Activated CD8-positive, alpha-beta memory T cell treated with anti-CD3 and anti-CD28 coated beads, Interleukin-2, amount 50 U/mL, for 1 hour (primary cell): ENCODE data around the gene ZNF792.
"Not testable (repeated sequence)": the region's sequence is repeated elsewhere in the genome, so short reads cannot be mapped to it uniquely, and the experiment has no call there.

Experiments
- DNase-seq: peaks from one replicate; pipeline ENCODE4 v3.0.0-alpha.2; 2020; ENCODE audit errors: extremely low read depth

Gene ZNF792

DNA sequence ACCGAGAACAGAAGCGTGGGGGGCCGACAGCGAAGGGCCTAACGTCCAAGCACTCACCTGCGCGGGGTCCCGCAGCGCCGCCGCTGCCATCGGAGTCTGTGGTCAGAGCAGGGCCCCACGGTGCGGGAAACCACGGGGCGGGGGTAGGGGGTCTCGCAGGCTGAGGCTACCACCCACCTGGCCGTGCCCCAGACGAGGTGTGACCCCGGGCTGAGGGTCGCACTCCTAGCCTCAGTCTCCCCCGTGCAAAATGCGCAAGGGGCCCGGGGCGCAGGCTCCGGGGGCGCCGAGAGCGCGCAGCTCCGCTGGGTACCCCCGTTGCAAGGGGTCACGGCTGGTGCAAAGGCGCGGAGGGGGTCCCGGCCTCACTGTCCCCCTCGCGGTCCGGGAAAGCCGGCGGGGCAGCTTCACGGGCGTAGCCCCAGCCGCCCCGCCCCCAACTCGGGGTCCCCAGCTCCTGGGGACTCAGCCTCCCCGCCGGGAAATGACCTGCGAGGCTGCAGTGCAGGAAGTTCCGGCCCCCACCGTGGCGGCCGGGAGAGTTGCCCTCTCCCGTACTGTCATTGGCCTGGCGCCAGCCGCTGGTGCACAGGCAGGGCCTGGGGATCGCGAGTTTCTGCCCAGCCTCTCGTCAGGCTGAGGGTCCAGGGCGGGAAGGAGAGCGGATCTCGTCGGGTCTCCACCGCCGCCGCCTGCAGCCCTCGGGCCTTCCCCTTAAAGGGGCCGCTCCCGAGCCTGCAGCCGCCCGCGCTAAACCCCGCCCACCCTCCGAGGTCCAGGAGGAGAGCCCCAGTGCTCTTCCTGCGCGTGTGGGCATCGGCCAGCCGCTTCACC lies at the start of gene ZNF792:
ZNF792 (minus strand) TSS at position 657 of the 834 bp plus-strand sequence; CDS start at position 90, 567 bp downstream.
- DNase-seq, result no peak

DNA sequence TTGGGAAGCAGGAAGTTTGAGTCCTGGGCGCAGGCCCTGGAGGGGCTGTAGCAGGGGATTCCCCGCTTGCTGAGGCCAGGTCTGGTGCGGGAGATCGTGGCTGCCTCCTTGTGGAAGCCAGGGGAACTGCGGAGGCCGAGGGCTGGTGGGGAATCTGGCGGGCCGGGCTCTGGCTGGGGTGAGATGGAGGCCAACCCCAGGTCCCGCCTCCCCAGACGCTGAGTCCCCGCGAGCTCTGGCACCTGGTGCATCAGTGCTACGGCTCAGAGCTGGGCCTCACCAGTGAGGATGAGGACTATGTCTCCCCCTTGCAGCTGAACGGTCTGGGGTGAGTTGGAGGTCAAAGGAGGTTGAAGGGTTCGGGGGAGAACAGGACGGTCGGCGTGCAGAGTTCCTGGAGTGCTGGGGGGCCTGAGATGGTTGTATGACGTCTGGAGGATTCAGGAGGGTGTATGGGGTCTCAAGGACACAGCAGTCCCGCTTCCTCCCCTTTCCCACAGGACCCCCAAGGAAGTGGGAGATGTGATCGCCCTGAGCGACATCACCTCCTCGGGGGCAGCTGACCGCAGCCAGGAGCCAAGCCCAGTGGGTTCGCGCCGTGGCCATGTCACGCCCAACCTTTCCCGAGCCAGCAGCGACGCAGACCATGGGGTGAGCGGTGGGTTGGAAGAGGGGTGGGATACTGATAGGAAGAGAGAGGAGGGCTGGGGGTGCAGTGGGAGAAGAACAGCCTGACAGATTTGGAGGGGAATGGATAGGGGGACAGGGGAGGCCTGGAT lies 49.2 kb upstream of the ZNF792 start:
- peak; percentile 55 for DNase-seq

DNA sequence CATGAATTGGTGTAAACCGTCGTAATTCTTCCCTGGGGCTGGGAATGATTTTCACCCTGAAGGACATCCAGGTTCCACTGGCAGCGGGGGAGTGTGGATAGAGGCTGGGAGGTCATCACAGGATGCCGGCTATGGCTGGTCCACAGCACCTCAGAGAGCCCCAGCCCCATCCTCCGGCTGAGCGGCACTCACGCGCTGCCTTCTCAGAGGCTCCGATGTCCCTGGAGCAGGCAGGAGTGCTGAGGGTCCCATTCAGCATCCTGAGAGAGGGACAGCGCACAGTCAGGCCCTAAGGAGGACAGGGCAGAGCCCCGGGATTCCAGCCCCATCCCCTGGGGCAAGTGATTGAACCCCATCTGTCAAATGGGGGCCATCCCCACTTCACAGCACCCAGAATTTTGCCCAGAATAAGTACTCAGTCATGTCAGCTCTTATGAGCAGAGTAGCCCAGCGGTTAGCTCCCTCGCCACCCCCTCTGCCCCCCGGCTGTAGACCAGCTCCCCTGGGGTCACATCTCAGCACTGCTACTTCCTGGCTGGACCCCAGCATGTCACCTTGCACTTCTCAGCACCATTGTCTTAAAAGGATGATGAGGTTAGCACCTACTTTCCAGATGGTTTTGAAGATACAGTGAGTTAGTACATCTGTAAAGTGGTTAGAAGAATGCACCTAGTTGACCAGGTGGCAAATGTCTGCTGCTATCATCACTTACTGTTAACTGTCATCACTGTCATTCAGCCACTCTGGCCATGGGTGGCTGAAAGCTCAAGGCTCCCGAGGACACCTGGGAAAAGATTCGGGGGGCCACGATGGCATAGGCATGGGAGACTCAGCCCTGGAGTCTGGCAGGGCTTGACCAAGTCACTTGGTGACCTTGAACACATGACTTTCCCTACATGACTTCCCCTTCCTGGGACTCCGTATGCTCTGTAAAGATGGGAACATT lies 48.0 kb upstream of the ZNF792 start:
- no peak for DNase-seq

DNA sequence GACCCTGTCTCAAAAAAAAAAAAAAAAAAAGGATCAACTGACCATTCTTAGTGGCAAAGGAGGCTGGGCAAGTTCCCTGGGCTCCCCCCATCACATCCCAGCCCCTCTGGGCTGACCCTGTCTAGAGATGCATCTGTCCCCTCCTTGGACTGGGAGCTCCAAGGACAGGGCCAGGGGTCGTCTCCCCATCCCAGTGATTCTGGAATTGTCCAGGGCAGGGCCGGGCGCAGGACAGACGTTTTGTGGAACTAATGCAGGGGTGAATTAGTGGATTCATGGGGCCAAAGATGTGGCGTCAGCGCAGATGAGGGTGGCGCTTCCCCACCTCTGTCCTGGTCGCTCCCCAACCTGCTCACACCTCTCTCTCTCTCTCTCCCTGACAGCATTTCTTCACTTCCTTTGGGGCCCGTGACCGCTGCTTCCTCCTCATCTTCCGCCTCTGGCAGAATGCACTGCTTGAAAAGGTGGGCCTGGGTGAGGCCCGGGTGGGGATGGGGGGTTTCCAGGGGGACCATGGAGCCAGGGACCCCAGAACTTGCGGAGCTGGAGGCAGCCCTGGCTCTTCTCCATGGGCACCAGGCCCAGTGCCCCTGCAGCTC lies 47.2 kb upstream of the ZNF792 start:
- DNase-seq, result no peak

DNA sequence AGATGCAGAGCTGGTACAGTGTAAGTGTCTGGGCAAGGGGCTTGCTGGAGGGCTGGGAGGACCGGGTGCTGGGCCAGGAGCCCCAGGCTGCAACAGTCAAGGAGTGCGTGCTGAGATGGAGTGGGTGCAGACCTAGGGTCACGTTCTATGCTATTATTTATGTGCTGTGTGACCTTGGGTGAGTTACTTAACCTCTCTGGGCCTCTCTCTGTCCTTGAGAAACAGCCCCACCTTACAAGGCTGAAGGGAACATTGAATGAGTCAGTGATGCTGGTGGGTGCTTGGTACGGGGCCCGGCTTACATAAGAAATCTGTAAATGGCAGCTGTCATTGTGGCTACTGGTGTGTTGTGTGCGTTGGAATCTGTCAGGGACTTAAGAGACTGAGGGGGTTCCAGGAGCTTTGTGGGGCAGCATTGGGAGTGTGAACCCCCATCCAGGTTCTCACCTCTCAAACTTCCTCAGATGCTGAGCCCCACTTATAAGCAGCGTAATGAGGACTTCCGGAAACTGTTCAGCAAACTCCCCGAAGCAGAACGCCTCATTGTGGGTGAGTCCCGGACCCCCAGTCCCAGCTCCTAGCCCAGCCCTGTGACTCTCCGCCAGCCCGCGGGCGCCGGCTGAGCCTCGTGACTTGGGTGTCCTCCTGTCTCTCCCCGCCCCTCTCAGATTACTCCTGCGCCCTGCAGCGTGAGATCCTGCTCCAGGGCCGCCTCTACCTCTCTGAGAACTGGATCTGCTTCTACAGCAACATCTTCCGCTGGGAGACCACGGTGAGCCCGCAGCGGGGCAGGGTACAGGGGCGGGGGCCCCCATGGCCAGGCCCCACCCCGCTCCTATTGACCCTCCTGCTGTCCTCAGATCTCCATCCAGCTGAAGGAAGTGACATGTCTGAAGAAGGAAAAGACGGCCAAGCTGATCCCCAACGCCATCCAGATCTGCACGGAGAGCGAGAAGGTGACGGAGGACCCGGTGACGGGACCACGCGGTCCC lies 45.7 kb upstream of the ZNF792 start:
- DNase-seq, result no peak

DNA sequence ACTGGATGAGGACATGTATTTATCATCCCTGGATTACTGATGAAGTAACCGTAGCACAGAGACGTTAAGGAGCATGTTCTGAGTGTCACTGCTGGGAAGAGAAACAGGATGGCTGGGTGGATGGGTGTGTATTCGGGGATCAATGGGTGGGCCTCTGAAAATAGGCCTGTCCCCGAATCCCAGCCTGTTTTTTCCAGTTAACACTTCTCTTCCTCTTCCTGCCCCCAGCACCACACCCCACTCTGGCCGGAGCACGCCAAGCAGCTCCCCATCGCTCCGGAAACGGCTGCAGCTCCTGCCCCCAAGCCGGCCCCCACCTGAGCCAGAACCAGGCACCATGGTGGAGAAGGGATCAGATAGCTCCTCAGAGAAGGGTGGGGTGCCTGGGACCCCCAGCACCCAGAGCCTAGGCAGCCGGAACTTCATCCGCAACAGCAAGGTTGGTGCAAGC lies 44.9 kb upstream of the ZNF792 start:
- no peak for DNase-seq

DNA sequence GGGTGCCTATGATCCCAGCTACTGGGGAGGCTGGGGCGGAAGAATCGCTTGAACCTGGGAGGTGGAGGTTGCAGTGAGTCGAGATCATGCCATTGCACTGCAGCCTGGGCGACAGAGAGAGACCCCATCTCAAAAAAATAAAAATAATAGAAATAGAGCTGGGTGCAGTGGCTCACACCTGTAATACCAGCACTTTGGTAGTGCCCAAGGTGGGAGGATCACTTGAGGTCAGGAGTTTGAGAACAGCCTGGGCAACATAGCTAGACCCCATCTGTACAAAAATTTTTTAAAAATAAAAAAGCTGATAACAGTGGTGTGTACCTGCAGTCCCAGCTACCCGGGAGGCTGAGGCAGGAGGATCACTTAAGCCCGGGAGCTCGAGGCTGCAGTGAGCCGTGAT lies 43.4 kb upstream of the ZNF792 start:
- not testable (repeated sequence) for DNase-seq

DNA sequence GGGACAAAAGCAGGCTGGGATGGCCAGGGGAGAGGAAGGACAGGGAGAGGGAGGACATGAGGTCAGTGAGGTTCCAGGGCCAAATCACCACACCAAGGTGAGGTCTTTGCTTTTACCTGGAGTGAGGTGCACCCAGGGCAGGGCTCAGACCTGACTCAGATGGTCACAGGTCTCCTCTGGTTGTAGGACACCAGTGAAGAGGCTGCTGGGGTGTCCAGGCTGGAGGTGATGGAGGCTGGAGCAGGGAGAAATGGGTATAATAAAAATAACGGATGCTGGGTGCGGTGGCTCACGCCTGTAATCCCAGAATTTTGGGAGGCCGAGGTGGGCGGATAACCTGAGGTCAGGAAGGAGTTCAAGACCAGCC lies 43.0 kb upstream of the ZNF792 start:
- DNase-seq, result no peak

DNA sequence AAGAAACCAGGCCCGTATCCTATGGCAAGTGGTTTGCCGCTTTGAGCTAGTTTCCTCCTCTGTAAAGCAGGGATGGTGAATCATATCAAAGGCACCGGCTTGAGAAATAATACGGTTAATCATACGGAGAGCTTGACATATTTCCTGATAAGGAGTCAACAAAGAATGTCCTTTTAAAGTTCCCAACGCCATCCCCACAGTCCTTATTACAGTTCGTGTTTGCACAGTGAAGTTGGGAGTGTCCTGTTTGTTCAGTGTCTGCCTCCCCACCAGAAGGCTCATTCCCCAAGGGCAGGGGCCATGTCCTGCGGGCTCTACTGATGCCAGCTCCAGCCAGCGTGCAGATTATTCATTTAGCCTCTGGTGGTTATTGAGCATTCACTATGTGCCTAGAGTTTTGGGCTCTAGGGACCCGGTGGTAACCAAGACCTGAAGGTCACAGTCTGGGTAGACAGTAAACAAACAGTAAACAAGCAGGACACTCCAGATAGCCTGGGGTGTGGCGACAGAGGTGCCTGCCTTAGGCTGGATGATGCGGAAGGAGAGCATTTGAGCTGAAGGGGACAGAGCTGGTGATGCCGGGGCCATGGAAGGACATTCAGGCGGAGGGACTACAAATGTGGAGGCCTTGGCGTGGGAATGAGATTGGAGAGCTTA lies 42.4 kb upstream of the ZNF792 start:
- no peak for DNase-seq

DNA sequence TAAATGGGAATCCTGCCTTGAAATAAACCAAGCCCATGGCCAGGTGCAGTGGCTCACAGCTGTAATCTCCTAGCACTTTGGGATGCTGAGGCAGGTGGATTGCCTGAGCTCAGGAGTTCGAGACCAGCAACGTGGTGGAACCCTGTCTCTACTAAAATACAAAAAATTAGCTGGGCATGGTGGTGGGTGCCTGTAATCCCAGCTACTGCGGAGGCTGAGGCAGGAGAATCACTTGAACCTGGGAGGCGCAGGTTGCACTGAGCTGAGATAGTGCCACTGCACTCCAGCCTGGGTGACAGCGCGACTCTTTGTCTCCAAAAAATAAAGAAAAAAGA lies 41.9 kb upstream of the ZNF792 start:
- DNase-seq, result not testable (repeated sequence)

DNA sequence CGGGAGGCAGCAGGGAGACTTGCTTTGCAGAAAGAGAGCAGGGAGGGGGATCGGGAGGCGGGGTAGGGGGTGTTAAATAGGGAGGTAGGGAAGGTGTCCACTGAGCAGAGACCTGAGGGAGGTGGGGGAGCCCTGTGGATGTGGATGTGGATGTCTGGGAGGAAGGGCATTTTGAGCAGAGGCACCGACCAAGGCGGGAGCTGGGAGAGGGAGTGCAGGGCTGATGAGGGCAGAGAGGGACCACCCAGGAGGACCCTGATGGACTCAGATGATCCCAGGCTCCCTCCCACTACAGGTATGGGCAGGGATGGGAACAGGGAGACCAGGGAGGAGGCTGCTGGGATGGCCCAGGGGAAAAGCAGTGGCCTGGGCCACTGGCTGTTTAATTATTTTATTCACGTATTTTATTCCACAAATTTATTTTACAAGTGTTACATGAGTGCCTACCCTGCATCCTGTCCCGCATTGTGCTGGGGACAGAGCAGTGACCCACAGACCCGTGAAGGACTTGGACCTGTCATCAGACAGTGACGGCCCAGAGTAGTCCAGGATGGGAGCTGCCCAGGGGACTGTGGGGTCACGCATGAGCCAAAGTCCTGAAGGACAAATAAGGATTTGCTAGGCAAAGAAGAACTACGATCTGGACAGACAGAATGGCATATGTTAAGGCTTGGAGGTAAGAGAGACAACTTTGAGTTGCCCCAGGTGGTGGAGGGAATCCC lies 41.4 kb upstream of the ZNF792 start:
- DNase-seq, result no peak

DNA sequence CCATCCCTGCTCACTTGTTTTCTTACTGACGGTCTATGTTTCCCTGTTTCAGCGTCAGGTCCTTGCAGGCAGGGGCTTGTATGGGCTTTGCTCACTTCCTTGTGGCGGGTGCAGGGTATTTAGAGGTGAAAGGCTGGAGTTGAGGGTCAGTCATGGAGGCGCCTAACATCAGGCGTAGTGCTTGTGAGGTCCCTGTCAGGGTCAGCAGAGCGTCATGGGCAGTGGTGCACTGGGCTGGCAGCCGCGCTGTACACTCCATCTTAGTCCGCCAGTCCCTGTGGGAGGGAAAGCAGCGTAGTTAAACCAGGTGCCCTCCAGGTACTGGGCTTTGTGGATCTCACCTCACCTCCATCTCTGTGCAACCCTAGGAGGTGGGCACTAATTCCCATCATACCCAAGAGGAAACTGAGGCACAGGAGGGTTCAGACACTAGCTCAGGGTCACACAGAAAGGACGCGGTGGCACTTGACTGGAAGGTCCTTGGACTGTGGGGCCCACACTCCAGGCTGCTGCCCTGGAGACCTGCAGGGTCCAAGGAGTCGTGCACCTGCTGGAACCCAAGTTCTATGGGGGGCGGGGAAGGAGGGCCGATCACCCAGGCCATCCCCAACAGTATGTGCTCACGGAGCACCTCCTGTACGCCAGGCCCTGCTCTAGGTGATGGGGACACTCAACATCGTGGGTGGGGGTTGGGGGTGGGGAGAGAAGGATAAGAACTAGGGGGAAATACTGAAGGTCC lies 40.7 kb upstream of the ZNF792 start:
- DNase-seq, result no peak

DNA sequence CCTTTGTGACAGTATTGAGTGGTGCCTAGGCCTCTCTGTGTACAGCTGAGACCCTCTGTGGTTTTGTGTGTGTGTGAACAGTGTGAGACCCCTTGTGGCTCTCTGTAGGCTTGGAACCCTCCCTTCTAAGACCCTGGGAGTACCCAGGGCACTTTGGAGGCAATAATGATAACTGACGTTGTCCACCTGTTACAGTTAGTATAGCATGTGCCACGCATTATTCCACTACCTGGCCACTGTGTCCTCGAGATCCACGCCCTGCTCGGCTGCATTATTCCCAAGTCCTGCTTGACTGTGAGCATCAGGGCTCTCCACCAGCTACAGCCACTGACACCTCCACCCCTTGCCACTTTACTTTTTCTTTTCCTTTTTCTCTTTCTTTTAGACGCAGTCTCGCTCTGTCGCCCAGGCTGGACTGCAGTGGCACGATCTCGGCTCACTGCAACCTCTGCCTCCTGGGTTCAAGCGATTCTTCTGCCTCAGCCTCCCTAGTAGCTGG lies 38.1 kb upstream of the ZNF792 start:
- no peak for DNase-seq

DNA sequence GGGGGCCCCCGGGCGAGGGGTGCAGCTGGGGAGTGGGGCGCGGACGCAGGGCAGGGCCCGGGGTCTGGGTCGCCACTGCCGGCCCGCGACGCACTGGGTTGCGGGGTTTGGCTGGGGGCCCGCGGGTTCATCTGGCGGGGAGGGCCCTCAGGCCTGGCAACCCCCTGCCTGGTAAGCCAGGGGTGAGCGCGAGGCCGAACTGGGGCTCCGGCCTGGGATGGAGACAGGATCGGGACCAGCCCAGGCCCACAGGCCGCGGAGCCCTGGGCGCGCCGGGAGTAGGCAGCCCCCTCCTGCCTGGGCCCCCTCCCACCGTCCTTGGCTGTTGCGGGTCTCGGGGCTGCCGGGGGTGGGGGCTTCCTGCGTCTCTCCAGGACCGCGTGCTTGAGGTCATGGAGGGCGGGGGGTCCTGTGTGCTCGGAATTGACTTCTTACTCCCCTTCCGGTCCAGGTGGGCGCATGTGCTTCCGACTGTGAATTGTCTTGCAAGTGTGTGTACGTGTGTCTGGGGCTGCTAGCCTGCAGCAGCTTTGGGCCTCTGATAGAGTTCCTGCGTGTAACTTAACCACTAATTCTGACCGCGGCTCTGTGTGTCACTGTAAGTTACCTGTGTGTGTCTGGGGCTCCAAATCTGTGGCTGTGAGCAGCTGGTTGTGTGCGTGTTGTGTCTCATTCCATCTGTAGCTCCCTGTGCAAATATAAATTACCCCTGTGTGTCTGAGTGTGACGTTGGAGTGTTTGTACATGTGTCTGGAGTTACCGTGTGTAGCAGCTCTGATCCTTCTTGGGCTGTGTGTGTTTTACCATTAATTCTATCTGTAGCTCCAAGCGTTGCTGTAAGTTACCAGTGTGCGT lies 36.8 kb upstream of the ZNF792 start:
- peak; percentile 62 for DNase-seq

DNA sequence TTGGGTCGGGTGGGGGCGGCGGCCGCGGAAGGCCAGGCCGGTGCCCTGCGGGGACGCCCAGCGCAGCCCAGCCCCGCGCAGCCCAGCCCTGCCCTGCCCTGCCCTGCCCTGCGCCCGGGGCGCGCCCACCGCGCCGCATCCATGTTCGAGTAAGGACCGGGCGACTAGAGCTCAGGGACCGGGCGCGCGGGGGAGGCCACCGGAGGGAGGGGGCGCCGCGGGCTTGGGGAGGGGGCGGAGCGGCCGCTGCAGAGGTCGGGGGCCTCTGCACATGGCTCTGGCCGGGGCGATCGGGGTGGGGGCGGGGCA lies 36.3 kb upstream of the ZNF792 start:
- no peak for DNase-seq

DNA sequence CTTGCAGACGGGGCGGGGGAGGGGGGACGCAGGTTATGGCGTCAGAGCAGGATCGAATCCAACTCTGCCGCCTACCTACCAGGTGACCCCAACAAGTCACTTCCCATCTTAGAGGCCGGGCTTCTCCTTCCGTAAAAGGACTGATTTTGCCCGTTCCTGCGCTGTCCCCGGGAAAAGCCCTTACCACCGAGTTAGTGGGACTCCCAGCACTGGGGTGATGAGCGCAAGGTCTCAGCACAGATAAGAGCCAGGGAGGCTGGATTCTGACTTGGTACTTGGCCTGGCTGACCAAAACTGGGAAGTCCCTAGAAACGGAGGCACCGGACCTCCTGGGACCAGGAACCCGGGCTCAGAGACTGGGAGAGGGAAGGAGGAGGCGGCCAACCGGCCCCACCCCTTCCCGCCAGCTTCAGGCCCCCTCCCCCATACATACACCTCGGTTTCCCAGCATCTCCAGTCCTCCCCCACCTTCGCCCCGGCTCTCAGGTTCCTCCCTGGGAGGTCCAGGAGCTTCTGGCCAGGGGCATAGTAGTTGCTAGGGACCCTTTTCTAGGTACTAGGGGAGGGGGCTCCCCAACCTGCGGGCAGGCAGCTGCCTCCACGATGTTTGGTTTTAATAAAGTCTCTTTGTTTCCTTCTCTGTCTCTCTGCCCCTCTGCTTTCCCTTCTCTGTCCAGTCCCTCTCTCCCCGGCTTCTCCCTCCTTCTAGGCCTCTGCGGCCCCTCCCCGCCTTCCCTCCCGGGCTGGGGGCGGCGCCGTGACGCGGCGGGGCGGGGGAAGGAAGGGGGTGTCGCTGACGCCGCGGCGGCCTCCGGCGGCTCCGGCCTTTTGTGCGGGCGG lies 35.7 kb upstream of the ZNF792 start, which contains the start of gene GRAMD1A:
GRAMD1A (plus strand) TSS at position 826 of the 840 bp plus-strand sequence. CDS start 156 bp downstream, outside the sequence.
- DNase-seq, result no peak
